ENCODE results near the gene TBC1D1.

The TBC1D1 gene

GRCh38 chr4:38080061-38080974, 189.4 kb downstream of the TBC1D1 start:
- DNase-seq (ENCODE audit: low read depth), result no peak

- DNase-seq (ENCODE audit: low read depth), result no peak
Observed at GRCh38 chr4:38082021-38082420, 191.1 kb downstream of the TBC1D1 start.

GRCh38 chr4:38082424-38083385, 191.8 kb downstream of the TBC1D1 start:
- no peak for DNase-seq (ENCODE audit: low read depth)

GRCh38 chr4:38084877-38085711, 194.2 kb downstream of the TBC1D1 start:
- no peak for DNase-seq (ENCODE audit: low read depth)

- DNase-seq (ENCODE audit: low read depth), result no peak
Observed at GRCh38 chr4:38085751-38086150, 194.9 kb downstream of the TBC1D1 start.

GRCh38 chr4:38086151-38086848, 195.4 kb downstream of the TBC1D1 start:
- DNase-seq (ENCODE audit: low read depth), result no peak

- no peak for DNase-seq (ENCODE audit: low read depth)
Observed at GRCh38 chr4:38086849-38087226, 196.0 kb downstream of the TBC1D1 start.

- no peak for DNase-seq (ENCODE audit: low read depth)
Observed at GRCh38 chr4:38088321-38088720, 197.4 kb downstream of the TBC1D1 start.

- no peak for DNase-seq (ENCODE audit: low read depth)
Observed at GRCh38 chr4:38089961-38090360, 199.1 kb downstream of the TBC1D1 start.

GRCh38 chr4:38090455-38091246, 199.8 kb downstream of the TBC1D1 start:
- DNase-seq (ENCODE audit: low read depth), result no peak

- no peak for DNase-seq (ENCODE audit: low read depth)
Observed at GRCh38 chr4:38091636-38092035, 200.8 kb downstream of the TBC1D1 start.

GRCh38 chr4:38092701-38093100, 201.8 kb downstream of the TBC1D1 start:
- no peak for DNase-seq (ENCODE audit: low read depth)

GRCh38 chr4:38094419-38094818, 203.5 kb downstream of the TBC1D1 start:
- DNase-seq (ENCODE audit: low read depth), result no peak

- no peak for DNase-seq (ENCODE audit: low read depth)
Observed at GRCh38 chr4:38095691-38096090, 204.8 kb downstream of the TBC1D1 start.

GRCh38 chr4:38097818-38098217, 206.9 kb downstream of the TBC1D1 start:
- no peak for DNase-seq (ENCODE audit: low read depth)

- no peak for DNase-seq (ENCODE audit: low read depth)
Observed at GRCh38 chr4:38099020-38099600, 208.2 kb downstream of the TBC1D1 start.

GRCh38 chr4:38099908-38100407, 209.1 kb downstream of the TBC1D1 start:
- DNase-seq (ENCODE audit: low read depth), result no peak

- DNase-seq (ENCODE audit: low read depth), result no peak
Observed at GRCh38 chr4:38100474-38101255, 209.8 kb downstream of the TBC1D1 start.

GRCh38 chr4:38101563-38101962, 210.7 kb downstream of the TBC1D1 start:
- no peak for DNase-seq (ENCODE audit: low read depth)

Measured in stimulated activated CD8-positive, alpha-beta memory T cell treated with anti-CD3 and anti-CD28 coated beads, Interleukin-15, amount 100 ng/mL, for 24 hours (primary cell).